Stimulated activated CD4-positive, alpha-beta T cell treated with anti-CD3 and anti-CD28 coated beads, Interleukin-4, amount 100 ng/mL, for 24 hours (primary cell): ENCODE results near the gene C2orf78.
"Not testable (repeated sequence)": the region's sequence is repeated elsewhere in the genome, so short reads cannot be mapped to it uniquely, and the experiment has no call there.

Experiments used
- DNase-seq: peaks from one replicate; pipeline ENCODE4 v3.0.0-alpha.2; 2020

C2orf78 gene

GRCh38 chr2:73783883-73784282, at the start of gene C2orf78:
Gene C2orf78 (plus strand): TSS chr2:73784183. CDS start chr2:73784310, 127 bp downstream.
- DNase-seq: not testable (repeated sequence)

- DNase-seq: no peak
These were observed 47.6 kb upstream of the C2orf78 start for GRCh38 chr2:73736378-73736777.

GRCh38 chr2:73736855-73737779, 46.9 kb upstream of the C2orf78 start, which contains the start of gene TPRKB:
Gene TPRKB (minus strand): TSS chr2:73737345. CDS start chr2:73734569, 2,776 bp downstream.
- peak; percentile 97 for DNase-seq

GRCh38 chr2:73739101-73739500, 44.9 kb upstream of the C2orf78 start:
- DNase-seq: no peak

- no peak for DNase-seq
These were observed 43.2 kb upstream of the C2orf78 start for GRCh38 chr2:73740767-73741166.

GRCh38 chr2:73746015-73746876, 37.7 kb upstream of the C2orf78 start:
- DNase-seq: no peak

- DNase-seq: no peak
These were observed 37.1 kb upstream of the C2orf78 start for GRCh38 chr2:73746877-73747208.

- DNase-seq: no peak
These were observed 34.7 kb upstream of the C2orf78 start for GRCh38 chr2:73749314-73749713.

- DNase-seq: not testable (repeated sequence)
These were observed 29.7 kb upstream of the C2orf78 start for GRCh38 chr2:73754332-73754731.

GRCh38 chr2:73759285-73759764, 24.7 kb upstream of the C2orf78 start:
- DNase-seq: no peak

GRCh38 chr2:73759904-73760303, 24.1 kb upstream of the C2orf78 start:
- DNase-seq: no peak

- no peak for DNase-seq
These were observed 21.4 kb upstream of the C2orf78 start for GRCh38 chr2:73762571-73762970.

- no peak for DNase-seq
These were observed 19.0 kb upstream of the C2orf78 start for GRCh38 chr2:73764945-73765344.

- no peak for DNase-seq
These were observed 17.6 kb upstream of the C2orf78 start for GRCh38 chr2:73766349-73766748.

GRCh38 chr2:73766994-73767393, 17.0 kb upstream of the C2orf78 start:
- DNase-seq: no peak

- no peak for DNase-seq
These were observed 13.3 kb upstream of the C2orf78 start for GRCh38 chr2:73770725-73771124.

- no peak for DNase-seq
These were observed 11.2 kb upstream of the C2orf78 start for GRCh38 chr2:73772819-73773218.

- no peak for DNase-seq
These were observed 7.6 kb upstream of the C2orf78 start for GRCh38 chr2:73776381-73776780.

GRCh38 chr2:73776869-73777519, 7.0 kb upstream of the C2orf78 start:
- DNase-seq: no peak

GRCh38 chr2:73778867-73779466, 5.0 kb upstream of the C2orf78 start:
- not testable (repeated sequence) for DNase-seq

GRCh38 chr2:73779467-73780236, 4.3 kb upstream of the C2orf78 start, which contains the start of gene DUSP11:
Gene DUSP11 (minus strand): TSS chr2:73780103. CDS start chr2:73779974, 129 bp downstream.
- DNase-seq: peak; percentile 98

GRCh38 chr2:73780237-73780582, 3.8 kb upstream of the C2orf78 start:
- no peak for DNase-seq
